GM18526 (cell line): Measurements from ENCODE around the gene SLC1A2.

Experiments
- POLR2A ChIP-seq: IDR thresholded peaks from 3 replicates; pipeline ENCODE4 v1.6.1; 2011; ENCODE audit not compliant: insufficient read length; ENCODE audit errors: extremely low read depth

Gene SLC1A2

GRCh38 chr11:35214226-35214770 is 205.1 kb downstream of the SLC1A2 start:
- no peak for TF ChIP-seq POLR2A

DNA sequence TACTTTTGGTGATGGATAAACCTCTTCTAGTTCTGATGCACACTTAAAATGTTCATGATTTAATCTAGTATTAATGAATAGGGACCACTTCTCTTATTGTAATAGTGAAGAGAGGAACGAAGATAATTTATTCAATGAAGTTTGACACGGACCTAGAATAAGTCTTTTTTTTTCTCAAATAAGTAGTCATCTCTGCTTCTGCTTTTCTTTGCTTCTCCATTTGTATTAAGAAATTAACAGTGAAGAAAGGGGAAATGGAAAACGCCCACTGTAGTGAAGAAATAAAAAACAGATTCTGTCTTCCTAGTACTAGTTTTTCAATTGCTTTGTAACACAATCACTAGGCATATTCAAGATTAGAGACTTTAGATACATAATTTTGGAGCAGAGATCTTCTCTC is 207.4 kb downstream of the SLC1A2 start:
- no peak for TF ChIP-seq POLR2A

DNA sequence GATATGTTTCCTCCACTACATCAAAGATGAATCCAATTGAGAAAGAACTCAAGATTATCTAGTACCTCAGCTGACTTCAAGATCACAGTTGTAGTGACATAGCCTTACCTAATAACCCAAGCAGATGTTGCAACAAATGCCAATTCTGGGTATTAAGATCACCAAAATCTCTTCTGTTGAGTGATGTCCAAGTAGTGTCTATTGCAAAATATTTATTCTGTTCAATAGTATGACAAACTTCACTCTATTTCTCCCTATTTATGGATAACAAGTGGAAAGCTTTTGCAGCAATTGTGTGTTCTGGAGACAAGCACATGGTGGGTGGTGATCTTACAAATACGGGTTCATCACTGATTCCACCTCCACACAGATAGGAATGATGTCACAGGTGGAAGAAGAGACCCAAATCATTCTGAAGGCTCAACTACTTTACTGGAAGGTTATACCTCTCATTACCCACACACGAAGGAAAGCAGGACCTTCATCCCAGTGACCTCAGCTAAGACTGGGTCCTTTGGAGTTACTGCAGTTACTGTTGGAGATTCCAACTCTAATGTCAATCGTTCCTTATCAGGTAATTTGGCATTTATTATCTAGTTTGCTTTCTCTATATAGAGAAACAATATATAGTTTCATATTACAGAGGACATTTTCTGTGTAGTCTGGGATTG is 208.3 kb downstream of the SLC1A2 start:
- no peak for TF ChIP-seq POLR2A

GRCh38 chr11:35208795-35209194 is 210.6 kb downstream of the SLC1A2 start:
- TF ChIP-seq POLR2A, result no peak

- no peak for TF ChIP-seq POLR2A
Observed at GRCh38 chr11:35207471-35208403, 211.6 kb downstream of the SLC1A2 start.

- TF ChIP-seq POLR2A, result no peak
Observed at GRCh38 chr11:35206616-35207015, 212.7 kb downstream of the SLC1A2 start.

DNA sequence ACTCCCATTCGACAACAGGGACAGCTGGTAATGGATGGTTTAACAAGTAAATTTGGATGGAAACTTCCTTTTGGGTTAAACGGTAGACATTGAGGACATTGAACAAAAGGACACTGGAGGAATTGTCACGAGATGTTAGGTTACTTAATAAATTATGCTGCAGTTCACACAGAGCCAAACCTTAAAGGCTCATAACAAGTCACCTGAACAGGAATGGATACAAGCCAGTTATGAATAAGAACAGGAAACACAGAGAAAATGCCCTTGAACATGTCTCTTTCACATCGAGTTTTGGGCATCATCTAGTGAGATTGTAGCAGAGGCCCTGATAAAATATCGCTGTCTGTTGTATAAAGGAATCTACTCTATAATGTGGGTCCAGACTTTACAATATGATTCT is 214.7 kb downstream of the SLC1A2 start:
- TF ChIP-seq POLR2A, result no peak
